ENCODE data around the gene FTO.

The FTO gene

DNA sequence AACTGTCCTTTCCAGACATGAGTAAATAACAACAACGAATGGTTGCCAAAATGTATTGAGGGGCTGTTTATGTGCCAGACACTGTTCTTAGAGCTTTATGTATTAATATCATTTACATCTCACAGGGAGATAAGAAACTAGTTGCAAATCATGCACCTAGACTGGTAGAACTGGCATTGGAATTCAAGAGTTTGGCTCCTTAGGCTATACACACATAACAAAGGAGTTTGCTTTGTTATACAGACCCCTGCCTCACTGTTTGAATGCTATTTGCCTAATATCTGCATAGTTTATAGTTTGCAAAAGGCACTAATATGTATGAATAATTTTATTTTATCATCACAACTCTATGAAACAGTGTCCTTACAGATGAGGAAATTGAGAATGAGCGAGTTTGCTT, 100.0 kb downstream of the FTO start:
- no peak for TF ChIP-seq ZNF274 (IDR thresholded peaks at IDR 0.05; ENCODE audit: low read depth, low read length)

DNA sequence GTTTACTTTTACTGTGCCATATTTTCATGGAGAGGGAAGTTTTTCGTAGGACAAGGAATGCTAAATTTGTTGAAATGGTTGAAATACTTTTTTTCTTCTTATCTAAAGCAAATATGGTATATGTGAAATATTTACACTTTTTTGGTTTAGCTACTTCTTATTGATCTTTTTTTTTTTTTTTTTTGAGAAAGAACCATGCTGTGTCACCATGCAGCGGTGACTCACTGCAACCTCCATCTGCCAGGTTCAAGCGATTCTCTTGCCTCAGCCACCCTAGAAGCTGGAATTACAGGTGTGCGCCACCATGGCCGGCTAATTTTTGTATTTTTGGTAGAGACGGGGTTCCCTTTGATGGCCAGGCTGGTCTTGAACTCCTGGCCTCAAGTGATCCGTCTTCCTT, 100.5 kb downstream of the FTO start:
- no peak overlapping the region for H3K4me3 ChIP-seq (ENCODE audit: low read length)
- TF ChIP-seq ZNF274 (IDR thresholded peaks at IDR 0.05; ENCODE audit: low read depth, low read length): no peak

More for the DNA sequence above, 100.0 kb downstream of the FTO start:
- no peak overlapping the region for H3K4me3 ChIP-seq (ENCODE audit: low read length)

DNA sequence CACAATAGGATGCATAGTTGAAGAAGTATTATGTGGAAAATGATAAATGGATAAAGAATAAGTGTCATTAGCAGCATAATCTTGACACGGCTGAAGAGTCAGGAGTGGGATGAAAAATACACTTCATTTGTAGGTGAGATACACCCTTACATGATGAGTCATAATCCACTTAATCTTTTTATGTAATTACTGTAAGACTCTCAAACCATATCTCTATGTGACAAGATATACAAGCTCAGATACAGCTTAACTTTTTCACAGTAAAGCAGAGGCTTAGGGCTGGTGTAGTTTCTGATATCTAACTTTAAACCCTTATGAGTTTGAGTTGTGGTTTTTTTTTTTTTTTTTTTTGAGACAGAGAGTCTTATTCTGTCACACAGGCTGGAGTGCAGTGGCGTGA, 101.2 kb downstream of the FTO start:
- no peak for TF ChIP-seq ZNF274 (IDR thresholded peaks at IDR 0.05; ENCODE audit: low read depth, low read length)
- H3K4me3 ChIP-seq (ENCODE audit: low read length): no peak overlapping the region

DNA sequence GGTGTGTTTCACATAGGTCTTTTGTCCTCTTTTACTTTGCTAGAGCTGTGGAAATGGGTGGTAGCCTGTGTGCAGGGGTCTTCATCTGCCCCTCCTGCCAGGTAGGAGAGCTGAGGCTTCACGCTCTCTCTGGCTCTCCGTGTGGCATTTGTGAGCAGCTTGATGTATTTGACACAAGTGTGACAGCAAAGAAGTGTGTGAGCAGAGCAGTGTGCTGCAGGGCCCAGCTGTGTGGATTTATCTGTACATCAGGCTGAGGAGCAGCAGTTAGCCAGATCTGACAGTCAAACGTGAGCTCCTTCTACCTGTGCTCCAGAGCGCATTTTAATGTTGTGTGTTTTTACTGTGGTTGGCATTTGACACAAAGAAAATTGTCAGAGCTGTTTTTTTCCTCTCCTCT, 101.8 kb downstream of the FTO start:
- no peak for TF ChIP-seq ZNF274 (IDR thresholded peaks at IDR 0.05; ENCODE audit: low read depth, low read length)
- H3K4me3 ChIP-seq (ENCODE audit: low read length): no peak overlapping the region

DNA sequence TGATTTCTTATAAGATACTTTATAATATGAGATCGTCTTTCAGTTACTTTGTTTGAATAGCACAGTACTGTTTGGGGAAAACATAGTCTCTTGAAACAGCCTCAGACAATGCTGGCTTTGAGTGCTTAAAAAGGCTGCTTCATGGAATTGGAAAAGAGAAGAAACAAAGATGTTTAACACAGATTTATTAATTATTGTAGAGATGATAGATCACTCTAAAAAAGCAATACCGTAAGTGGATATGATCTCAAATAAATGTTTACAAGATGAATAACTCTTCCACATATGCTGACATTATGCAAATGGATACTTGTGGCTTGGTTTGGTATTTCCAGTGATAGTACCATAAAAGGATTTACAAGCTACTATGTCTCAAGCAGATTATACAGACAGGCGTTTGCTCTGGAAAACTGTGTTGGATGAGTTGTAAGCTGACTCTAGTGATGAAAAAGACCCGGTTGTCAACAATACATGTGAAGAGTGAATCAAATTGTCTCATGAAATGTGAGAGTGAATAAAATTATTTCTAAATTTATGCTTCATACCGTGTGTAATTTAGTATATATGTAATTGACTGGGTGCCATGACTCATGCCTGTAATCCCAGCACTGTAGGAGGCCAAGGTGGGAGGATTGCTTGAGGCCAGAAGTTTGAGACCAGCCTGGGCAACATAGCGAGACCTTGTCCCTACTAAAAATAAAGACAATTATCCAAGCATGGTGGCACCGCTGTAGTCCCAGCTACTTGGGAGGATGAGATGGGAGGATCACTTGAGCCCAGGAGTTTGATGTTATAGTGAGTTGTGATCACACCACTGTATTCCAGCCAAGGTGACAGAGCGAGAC, 105.4 kb downstream of the FTO start:
- no peak for TF ChIP-seq ZNF274 (IDR thresholded peaks at IDR 0.05; ENCODE audit: low read depth, low read length)
- no peak overlapping the region for H3K4me3 ChIP-seq (ENCODE audit: low read length)

DNA sequence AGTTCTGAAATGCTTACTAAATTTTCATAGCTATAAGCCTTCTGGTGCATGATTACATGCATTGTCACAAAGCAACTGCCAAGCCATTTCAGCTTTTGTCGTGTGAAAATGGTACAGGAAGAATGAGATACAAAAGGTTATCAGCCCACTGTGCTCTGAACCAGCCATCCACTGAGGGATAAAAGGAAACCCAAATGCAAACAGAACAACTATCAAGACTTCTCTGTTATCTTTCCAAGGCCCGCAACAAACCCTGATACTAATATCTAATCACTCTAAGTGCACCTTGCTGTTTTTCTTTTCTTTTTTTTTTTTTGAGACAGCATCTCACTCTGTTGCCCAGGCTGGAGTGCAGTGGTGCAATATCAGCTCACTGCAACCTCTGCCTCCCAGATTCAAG, 109.0 kb downstream of the FTO start:
- no peak for TF ChIP-seq ZNF274 (IDR thresholded peaks at IDR 0.05; ENCODE audit: low read depth, low read length)
- no peak overlapping the region for H3K4me3 ChIP-seq (ENCODE audit: low read length)

DNA sequence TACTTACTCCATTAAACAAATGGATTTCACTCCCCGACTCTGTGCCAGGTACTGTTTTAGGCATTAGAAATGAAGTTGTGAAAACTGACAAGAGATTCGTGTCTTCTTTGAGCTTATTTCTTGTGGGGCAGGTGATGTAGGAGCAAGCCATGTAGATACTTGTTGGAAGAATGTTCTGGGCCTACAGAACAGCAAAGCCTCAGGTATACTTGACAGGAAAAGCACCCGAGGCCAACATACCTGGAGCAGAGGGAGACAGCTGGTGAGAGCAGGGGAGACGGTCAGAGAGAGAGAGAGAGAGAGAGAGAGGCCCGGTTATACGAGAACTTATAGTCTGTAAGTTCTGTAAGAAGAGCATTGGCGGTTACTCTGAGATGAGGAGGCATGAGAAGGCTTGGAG, 110.8 kb downstream of the FTO start:
- no peak for TF ChIP-seq ZNF274 (IDR thresholded peaks at IDR 0.05; ENCODE audit: low read depth, low read length)
- no peak overlapping the region for H3K4me3 ChIP-seq (ENCODE audit: low read length)

DNA sequence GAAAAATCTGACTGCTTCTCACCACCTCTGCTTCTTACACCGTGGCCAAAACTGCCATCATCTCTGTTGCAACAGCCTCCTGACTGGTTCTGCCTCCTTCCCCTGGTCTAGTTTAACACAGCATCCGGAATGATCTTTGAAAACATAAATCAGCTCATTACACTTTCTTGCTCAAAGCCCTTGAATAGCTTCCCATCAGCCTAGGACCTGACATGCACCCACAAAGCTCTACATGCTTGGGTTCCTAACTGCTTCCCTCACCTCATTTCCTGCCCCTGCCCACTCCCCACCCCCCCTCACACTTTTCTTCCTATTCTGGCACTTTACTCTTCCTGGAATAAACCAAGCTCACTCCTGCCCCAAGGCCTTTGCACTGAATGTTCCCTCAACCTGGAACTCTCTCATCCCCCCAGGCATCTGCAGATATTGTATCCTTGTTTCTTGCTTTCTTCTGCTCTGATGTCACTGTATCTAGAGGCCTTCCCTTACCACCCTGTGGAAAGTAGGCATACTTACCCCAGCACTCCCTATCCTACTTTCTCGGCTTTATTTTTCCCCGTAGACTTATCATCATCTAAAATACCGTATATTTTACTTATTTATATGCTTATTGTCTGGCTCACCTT, 112.4 kb downstream of the FTO start:
- no peak overlapping the region for H3K4me3 ChIP-seq (ENCODE audit: low read length)
- no peak for TF ChIP-seq ZNF274 (IDR thresholded peaks at IDR 0.05; ENCODE audit: low read depth, low read length)

DNA sequence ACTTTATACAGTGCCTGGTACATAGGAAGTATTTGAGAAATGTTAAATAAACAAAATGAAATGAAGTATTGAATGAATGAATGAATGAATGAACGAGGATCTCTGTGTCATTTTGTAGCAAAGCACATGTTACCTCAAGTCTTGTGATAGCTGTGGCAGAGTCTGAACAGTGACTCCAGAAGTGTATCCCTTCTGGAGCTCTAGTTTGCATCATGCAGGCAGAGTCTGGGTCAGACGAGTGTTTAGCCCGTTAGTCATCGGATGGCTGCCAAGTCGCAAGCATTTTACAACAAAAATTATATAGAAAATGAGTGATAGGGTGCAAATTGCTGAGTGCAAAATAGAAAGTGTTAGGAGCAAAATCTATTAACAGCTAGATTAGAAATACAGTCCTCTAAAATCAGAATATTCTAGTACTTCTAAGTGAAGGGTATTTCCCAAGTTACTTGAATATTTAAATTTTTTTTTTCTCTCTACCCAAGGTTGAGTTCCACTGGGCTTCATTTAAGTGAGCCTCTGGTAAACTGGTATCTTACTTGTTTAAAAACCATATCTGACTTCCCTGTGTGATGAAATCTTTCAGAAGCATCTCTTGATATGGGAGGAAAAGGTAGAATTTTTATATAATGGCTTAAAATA, 113.3 kb downstream of the FTO start:
- no peak overlapping the region for H3K4me3 ChIP-seq (ENCODE audit: low read length)
- no peak for TF ChIP-seq ZNF274 (IDR thresholded peaks at IDR 0.05; ENCODE audit: low read depth, low read length)

DNA sequence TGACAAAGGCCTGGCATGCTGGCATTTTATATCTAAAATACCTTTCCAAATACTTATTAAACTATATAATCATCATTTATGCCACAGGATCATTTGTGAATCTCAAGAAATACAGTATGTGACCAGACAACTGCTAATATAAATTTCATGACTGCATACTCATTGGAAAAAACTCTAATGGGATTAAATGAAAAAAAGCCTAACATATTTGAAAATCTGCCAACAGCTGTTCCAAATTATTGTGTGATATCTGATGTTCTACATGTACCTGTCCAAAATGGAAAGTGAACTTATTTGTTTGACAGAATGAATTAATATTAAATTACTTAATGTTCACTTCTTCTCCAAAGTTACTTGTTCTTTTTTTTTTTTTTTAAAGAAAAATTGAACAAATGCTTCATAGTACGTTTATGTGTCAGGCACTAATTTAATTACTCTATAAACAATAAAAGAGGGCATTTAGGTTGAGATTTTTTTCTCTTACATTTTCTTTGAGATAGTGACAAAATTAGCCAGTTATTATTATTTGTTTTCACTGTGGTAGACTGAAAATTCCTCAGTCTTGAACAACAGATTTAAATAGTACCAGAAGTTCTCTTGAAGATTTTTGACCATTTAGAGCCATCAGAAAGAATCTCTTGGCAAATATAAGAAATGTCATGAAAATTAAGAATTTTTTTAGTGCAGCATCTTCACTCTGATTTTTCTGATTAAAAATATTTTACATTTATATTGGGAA, 114.0 kb downstream of the FTO start:
- no peak overlapping the region for H3K4me3 ChIP-seq (ENCODE audit: low read length)

DNA sequence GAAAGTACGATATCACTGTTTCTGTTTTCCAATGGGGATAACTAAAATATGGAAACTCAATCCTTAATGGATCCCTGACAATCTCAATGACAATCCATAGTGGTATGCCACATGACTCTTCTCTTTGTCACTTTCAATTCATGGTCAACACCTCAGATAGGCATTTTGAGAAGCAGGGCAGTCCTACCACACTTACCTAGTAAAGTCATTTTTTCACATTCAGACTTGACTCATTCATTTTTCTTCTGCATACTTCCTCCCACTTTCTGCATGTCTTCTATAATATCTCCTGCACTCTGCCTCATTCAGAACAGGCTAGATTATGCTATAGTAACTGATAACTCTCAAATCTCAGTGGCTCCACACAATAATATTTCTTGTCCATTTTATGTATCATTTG, 117.5 kb downstream of the FTO start:
- no peak overlapping the region for H3K4me3 ChIP-seq (ENCODE audit: low read length)
- TF ChIP-seq ZNF274 (IDR thresholded peaks at IDR 0.05; ENCODE audit: low read depth, low read length): no peak

More for the DNA sequence above, 114.0 kb downstream of the FTO start:
- TF ChIP-seq ZNF274 (IDR thresholded peaks at IDR 0.05; ENCODE audit: low read depth, low read length): no peak

DNA sequence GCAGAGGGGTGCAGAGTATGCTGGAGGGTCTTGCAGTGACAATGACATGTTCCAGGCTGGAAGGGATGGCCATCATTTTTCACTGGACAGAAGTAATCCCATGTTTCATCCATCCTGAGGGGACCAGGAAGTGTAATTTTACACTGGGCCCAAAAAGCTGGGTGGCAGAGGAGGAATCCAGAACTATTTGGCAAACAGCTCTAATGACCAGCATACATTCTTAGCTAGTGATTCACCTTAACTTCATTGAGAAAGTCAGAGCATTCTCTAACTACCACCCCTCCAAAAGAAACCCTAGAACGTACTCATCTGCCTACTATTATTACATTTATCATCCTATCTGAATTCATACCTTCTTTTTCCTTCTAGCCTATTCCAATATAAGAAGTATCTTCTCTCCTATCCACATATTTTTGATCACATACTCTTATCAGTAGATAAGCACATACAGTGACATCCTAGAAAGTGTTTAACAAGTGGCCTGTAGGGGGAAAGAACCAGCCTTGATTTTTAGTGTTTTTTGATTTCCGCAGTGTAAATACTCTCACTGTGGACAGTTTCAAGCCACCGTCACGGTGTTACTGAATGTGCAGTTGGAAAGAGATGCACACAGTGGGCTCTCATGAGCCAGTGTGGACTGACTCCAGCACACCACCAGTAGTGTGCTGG, 118.1 kb downstream of the FTO start:
- no peak overlapping the region for H3K4me3 ChIP-seq (ENCODE audit: low read length)
- TF ChIP-seq ZNF274 (IDR thresholded peaks at IDR 0.05; ENCODE audit: low read depth, low read length): no peak

DNA sequence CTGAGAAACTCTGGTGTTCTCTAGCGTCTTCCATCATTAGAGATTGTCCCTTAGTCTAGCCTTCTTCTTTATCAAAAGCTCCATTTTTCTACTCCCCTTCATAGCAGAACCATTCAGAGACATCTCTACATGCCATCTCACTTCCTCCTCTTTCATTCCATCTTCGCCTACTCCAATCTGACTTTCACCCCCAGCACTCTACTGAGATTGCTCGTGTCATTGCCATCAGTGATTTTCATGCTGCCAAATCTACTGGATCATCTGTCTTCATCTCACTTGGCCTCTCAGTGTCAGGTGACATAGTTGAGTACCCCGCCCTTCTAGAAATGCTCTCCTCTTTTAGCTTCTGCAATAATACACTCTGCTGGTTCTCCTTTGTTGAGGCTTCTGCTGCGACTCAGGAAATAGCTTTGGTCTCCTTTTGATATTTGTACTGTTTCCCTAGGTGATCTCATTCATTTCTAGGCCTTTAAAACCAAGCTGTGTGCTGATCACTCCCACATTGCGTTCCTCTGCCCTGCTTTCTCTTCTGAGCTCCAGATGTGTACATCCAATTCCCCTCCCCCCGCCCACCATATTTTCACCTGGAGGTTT, 119.1 kb downstream of the FTO start:
- H3K4me3 ChIP-seq (ENCODE audit: low read length): no peak overlapping the region
- TF ChIP-seq ZNF274 (IDR thresholded peaks at IDR 0.05; ENCODE audit: low read depth, low read length): no peak

Data from GM08714 (cell line).